SK-N-SH treated with all-trans-retinoic acid at 6 μM for 48 hours (cell line): ENCODE results near the gene PAK6.

Experiments used
- ATAC-seq: fragments of 200-7000 bp; cut with Tn5 transposase; 3 replicates; pipeline ENCODE4 v1.9.1; 2020; ENCODE audit warnings: mild to moderate bottlenecking, moderate library complexity
- ARNTL ChIP-seq: fragments of 450-650 bp; formaldehyde crosslinking; IDR thresholded peaks from 2 replicates; pipeline ENCODE4 v1.5.0; 2020; ENCODE audit warnings: low read depth, mild to moderate bottlenecking, moderate library complexity, borderline replicate concordance
- BACH2 ChIP-seq: fragments of 250-450 bp; sonication (Bioruptor Pico); IDR thresholded peaks from 2 replicates; pipeline ENCODE4 v1.9.0; 2021; ENCODE audit warnings: mild to moderate bottlenecking, borderline replicate concordance
- CSDC2 ChIP-seq: fragments of 250-450 bp; sonication (Bioruptor Pico); IDR thresholded peaks from 2 replicates; pipeline ENCODE4 v1.5.0; 2020; ENCODE audit warnings: mild to moderate bottlenecking, moderate library complexity
- ESRRG ChIP-seq: fragments of 250-450 bp; sonication (Bioruptor Pico); IDR thresholded peaks from 2 replicates; pipeline ENCODE4 v1.6.1; 2021; ENCODE audit warnings: mild to moderate bottlenecking
- GLIS3 ChIP-seq: fragments of 250-450 bp; sonication (Bioruptor Pico); IDR thresholded peaks from 2 replicates; pipeline ENCODE4 v1.5.0; 2020; ENCODE audit warnings: mild to moderate bottlenecking, moderate library complexity
- ISL1 ChIP-seq: fragments of 250-450 bp; sonication (Bioruptor Pico); IDR thresholded peaks from 2 replicates; pipeline ENCODE4 v2.1.2; 2022; ENCODE audit warnings: mild to moderate bottlenecking, moderate library complexity
- OSR1 ChIP-seq: fragments of 250-450 bp; sonication (Bioruptor Pico); IDR thresholded peaks from 2 replicates; pipeline ENCODE4 v1.8.0; 2022; ENCODE audit warnings: moderate library complexity, mild to moderate bottlenecking, inconsistent platforms
- PPARA ChIP-seq: fragments of 250-450 bp; sonication (Bioruptor Pico); IDR thresholded peaks from 2 replicates; pipeline ENCODE4 v1.5.0; 2020; ENCODE audit warnings: mild to moderate bottlenecking, borderline replicate concordance
- RARB ChIP-seq: fragments of 250-450 bp; sonication (Bioruptor Pico); IDR thresholded peaks from 2 replicates; pipeline ENCODE4 v1.8.0; 2021; ENCODE audit warnings: mild to moderate bottlenecking, moderate library complexity
- SNAI2 ChIP-seq: fragments of 250-450 bp; sonication (Bioruptor Pico); IDR thresholded peaks from 2 replicates; pipeline ENCODE4 v1.5.0; 2020; ENCODE audit warnings: mild to moderate bottlenecking, moderate library complexity
- TCF4 ChIP-seq: fragments of 250-450 bp; sonication (Bioruptor Pico); IDR thresholded peaks from 2 replicates; pipeline ENCODE4 v1.8.0; 2021; ENCODE audit warnings: mild to moderate bottlenecking, moderate library complexity, borderline replicate concordance
- ZC3H10 ChIP-seq: fragments of 250-450 bp; sonication (Bioruptor Pico); IDR thresholded peaks from 2 replicates; pipeline ENCODE4 v1.5.1; 2021; ENCODE audit warnings: mild to moderate bottlenecking, moderate library complexity
- ZFP3 ChIP-seq: fragments of 250-450 bp; sonication (Bioruptor Pico); IDR thresholded peaks from 2 replicates; pipeline ENCODE4 v1.5.0; 2020; ENCODE audit warnings: mild to moderate bottlenecking, moderate library complexity
- ZFP30 ChIP-seq: fragments of 450-650 bp; formaldehyde crosslinking; IDR thresholded peaks from 2 replicates; pipeline ENCODE4 v1.5.0; 2022; ENCODE audit warnings: mild to moderate bottlenecking, moderate library complexity
- ZNF565 ChIP-seq: fragments of 450-650 bp; formaldehyde crosslinking; conservative IDR thresholded peaks from 2 replicates; pipeline ENCODE4 v1.5.0; 2020; ENCODE audit warnings: low read depth, mild to moderate bottlenecking, moderate library complexity
- ZNF70 ChIP-seq: fragments of 450-650 bp; formaldehyde crosslinking; IDR thresholded peaks from 2 replicates; pipeline ENCODE4 v1.5.0; 2020; ENCODE audit warnings: mild to moderate bottlenecking, moderate library complexity
- ZNF8 ChIP-seq: fragments of 450-650 bp; formaldehyde crosslinking; IDR thresholded peaks from 2 replicates; pipeline ENCODE4 v1.5.0; 2020; ENCODE audit warnings: mild to moderate bottlenecking, moderate library complexity
- TF ChIP-seq, protein P1 (sequence below): fragments of 250-450 bp; sonication (Bioruptor Pico); IDR thresholded peaks from 2 replicates; pipeline ENCODE4 v1.5.1; 2021; ENCODE audit warnings: mild to moderate bottlenecking, moderate library complexity
- TF ChIP-seq, protein P2 (sequence below): fragments of 250-450 bp; sonication (Bioruptor Pico); IDR thresholded peaks from 2 replicates; pipeline ENCODE4 v1.8.0; 2020; ENCODE audit warnings: mild to moderate bottlenecking, moderate library complexity, borderline replicate concordance
- TF ChIP-seq, protein P3 (sequence below): fragments of 250-450 bp; sonication (Bioruptor Pico); IDR thresholded peaks from 2 replicates; pipeline ENCODE4 v1.8.0; 2021; ENCODE audit warnings: low read depth, mild to moderate bottlenecking, moderate library complexity, borderline replicate concordance
- TF ChIP-seq, protein P4 (sequence below): fragments of 250-450 bp; sonication (Bioruptor Pico); IDR thresholded peaks from 2 replicates; pipeline ENCODE4 v1.5.0; 2020; ENCODE audit warnings: mild to moderate bottlenecking, moderate library complexity
- TF ChIP-seq, protein P5 (sequence below): fragments of 250-450 bp; sonication (Bioruptor Pico); IDR thresholded peaks from 2 replicates; pipeline ENCODE4 v1.5.1; 2020; ENCODE audit warnings: low read depth, mild to moderate bottlenecking, moderate library complexity

Gene PAK6

DNA sequence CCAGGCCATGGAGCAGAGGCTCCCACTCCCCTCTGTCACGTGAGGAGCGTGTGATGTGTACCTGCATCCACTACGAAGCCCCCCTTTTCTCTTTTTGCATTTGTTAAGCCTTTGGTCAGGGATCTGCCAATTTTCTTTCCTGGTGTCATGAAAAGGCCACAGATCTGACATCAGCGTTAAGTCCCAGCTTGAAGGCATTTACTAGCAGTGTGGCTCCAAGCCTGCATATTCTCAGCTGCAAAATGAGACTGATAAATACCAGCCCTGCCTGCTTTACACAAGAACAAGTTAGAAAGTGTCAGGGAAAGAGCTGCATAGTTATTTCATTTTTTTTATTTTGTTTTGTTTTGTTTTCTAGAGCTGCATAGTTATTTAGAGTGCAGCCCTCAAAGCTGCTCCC lies 46.3 kb downstream of the PAK6 start:
- TF ChIP-seq SNAI2 = no peak
- no peak for TF ChIP-seq ISL1 (CRISPR knock-in tag)
- TF ChIP-seq ZC3H10 (CRISPR knock-in tag) = no peak
- TF ChIP-seq ZNF70 = no peak
- TF ChIP-seq ZNF565 (CRISPR knock-in tag) = no peak
- TF ChIP-seq OSR1 (CRISPR knock-in tag) = no peak
- TF ChIP-seq, protein P1, sequence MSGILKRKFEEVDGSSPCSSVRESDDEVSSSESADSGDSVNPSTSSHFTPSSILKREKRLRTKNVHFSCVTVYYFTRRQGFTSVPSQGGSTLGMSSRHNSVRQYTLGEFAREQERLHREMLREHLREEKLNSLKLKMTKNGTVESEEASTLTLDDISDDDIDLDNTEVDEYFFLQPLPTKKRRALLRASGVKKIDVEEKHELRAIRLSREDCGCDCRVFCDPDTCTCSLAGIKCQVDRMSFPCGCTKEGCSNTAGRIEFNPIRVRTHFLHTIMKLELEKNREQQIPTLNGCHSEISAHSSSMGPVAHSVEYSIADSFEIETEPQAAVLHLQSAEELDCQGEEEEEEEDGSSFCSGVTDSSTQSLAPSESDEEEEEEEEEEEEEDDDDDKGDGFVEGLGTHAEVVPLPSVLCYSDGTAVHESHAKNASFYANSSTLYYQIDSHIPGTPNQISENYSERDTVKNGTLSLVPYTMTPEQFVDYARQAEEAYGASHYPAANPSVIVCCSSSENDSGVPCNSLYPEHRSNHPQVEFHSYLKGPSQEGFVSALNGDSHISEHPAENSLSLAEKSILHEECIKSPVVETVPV (CRISPR knock-in tag) = no peak
- TF ChIP-seq ZNF8 (CRISPR knock-in tag) = no peak
- TF ChIP-seq ESRRG = no peak
- TF ChIP-seq, protein P2, sequence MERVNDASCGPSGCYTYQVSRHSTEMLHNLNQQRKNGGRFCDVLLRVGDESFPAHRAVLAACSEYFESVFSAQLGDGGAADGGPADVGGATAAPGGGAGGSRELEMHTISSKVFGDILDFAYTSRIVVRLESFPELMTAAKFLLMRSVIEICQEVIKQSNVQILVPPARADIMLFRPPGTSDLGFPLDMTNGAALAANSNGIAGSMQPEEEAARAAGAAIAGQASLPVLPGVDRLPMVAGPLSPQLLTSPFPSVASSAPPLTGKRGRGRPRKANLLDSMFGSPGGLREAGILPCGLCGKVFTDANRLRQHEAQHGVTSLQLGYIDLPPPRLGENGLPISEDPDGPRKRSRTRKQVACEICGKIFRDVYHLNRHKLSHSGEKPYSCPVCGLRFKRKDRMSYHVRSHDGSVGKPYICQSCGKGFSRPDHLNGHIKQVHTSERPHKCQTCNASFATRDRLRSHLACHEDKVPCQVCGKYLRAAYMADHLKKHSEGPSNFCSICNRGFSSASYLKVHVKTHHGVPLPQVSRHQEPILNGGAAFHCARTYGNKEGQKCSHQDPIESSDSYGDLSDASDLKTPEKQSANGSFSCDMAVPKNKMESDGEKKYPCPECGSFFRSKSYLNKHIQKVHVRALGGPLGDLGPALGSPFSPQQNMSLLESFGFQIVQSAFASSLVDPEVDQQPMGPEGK (CRISPR knock-in tag) = no peak
- TF ChIP-seq, protein P3, sequence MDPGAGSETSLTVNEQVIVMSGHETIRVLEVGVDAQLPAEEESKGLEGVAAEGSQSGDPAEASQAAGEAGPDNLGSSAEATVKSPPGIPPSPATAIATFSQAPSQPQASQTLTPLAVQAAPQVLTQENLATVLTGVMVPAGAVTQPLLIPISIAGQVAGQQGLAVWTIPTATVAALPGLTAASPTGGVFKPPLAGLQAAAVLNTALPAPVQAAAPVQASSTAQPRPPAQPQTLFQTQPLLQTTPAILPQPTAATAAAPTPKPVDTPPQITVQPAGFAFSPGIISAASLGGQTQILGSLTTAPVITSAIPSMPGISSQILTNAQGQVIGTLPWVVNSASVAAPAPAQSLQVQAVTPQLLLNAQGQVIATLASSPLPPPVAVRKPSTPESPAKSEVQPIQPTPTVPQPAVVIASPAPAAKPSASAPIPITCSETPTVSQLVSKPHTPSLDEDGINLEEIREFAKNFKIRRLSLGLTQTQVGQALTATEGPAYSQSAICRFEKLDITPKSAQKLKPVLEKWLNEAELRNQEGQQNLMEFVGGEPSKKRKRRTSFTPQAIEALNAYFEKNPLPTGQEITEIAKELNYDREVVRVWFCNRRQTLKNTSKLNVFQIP (CRISPR knock-in tag) = no peak
- no peak for TF ChIP-seq TCF4 (CRISPR knock-in tag)
- TF ChIP-seq ZFP3 (CRISPR knock-in tag) = no peak
- no peak for TF ChIP-seq CSDC2 (CRISPR knock-in tag)
- TF ChIP-seq, protein P4, sequence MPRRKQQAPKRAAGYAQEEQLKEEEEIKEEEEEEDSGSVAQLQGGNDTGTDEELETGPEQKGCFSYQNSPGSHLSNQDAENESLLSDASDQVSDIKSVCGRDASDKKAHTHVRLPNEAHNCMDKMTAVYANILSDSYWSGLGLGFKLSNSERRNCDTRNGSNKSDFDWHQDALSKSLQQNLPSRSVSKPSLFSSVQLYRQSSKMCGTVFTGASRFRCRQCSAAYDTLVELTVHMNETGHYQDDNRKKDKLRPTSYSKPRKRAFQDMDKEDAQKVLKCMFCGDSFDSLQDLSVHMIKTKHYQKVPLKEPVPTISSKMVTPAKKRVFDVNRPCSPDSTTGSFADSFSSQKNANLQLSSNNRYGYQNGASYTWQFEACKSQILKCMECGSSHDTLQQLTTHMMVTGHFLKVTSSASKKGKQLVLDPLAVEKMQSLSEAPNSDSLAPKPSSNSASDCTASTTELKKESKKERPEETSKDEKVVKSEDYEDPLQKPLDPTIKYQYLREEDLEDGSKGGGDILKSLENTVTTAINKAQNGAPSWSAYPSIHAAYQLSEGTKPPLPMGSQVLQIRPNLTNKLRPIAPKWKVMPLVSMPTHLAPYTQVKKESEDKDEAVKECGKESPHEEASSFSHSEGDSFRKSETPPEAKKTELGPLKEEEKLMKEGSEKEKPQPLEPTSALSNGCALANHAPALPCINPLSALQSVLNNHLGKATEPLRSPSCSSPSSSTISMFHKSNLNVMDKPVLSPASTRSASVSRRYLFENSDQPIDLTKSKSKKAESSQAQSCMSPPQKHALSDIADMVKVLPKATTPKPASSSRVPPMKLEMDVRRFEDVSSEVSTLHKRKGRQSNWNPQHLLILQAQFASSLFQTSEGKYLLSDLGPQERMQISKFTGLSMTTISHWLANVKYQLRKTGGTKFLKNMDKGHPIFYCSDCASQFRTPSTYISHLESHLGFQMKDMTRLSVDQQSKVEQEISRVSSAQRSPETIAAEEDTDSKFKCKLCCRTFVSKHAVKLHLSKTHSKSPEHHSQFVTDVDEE (CRISPR knock-in tag) = no peak
- ATAC-seq = peak; percentile 43

DNA sequence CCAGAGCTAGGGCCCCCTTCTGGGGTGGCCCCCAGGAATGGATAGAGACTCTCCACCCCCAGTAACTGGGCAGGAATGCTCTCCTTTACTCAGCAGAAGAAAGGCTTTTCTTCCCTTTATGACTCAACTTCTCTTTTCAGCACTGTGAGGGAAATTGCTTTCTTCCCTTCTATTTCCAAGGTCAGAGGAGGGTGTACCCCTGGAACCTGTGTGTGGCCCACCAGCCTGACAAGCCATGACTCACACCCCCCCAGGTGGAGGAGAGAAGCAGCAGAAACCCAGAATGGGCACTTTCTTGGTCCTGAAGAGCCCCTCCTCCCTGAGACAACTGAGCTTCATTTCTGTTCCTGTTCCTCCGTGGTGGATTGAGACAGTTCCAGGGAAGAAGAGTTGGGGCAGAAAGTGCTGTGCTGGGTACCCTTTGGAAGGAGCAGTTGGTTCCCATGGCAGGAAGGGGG lies 46.7 kb downstream of the PAK6 start:
- peak; percentile 22 for ATAC-seq
- TF ChIP-seq OSR1 (CRISPR knock-in tag) = no peak
- TF ChIP-seq, protein P4 (CRISPR knock-in tag) = no peak
- TF ChIP-seq RARB = no peak
- no peak for TF ChIP-seq ZNF565 (CRISPR knock-in tag)
- TF ChIP-seq ZC3H10 (CRISPR knock-in tag) = no peak
- no peak for TF ChIP-seq BACH2 (CRISPR knock-in tag)
- TF ChIP-seq ZFP3 (CRISPR knock-in tag) = no peak
- no peak for TF ChIP-seq ZNF8 (CRISPR knock-in tag)
- TF ChIP-seq, protein P1 (CRISPR knock-in tag) = no peak
- no peak for TF ChIP-seq ARNTL (CRISPR knock-in tag)
- TF ChIP-seq ZNF70 = no peak
- TF ChIP-seq PPARA (CRISPR knock-in tag) = no peak
- TF ChIP-seq ZFP30 (CRISPR knock-in tag) = no peak
- TF ChIP-seq, protein P5, sequence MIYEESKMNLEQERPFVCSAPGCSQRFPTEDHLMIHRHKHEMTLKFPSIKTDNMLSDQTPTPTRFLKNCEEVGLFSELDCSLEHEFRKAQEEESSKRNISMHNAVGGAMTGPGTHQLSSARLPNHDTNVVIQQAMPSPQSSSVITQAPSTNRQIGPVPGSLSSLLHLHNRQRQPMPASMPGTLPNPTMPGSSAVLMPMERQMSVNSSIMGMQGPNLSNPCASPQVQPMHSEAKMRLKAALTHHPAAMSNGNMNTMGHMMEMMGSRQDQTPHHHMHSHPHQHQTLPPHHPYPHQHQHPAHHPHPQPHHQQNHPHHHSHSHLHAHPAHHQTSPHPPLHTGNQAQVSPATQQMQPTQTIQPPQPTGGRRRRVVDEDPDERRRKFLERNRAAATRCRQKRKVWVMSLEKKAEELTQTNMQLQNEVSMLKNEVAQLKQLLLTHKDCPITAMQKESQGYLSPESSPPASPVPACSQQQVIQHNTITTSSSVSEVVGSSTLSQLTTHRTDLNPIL (CRISPR knock-in tag) = no peak
- TF ChIP-seq, protein P2 (CRISPR knock-in tag) = no peak
- no peak for TF ChIP-seq GLIS3
- TF ChIP-seq TCF4 (CRISPR knock-in tag) = no peak
- no peak for TF ChIP-seq CSDC2 (CRISPR knock-in tag)
